SK-N-SH (cell line): ENCODE results near the gene KRTAP21-2. TPM values are rescaled to one million over a fixed set of nuclear protein-coding genes. Genes with fewer than 3 reads are reported as not detected.

ENCODE experiments used
- CTCF ChIA-PET: fragments of 300-600, 350-600 bp; formaldehyde crosslinking; extraction: SDS; loops from one replicate; lab custom pipeline; 2021; lab: Yijun Ruan, JAX
- POLR2A ChIA-PET: fragments of 350-600 bp; sonication (Branson Sonifier 250); formaldehyde crosslinking; extraction: SDS; loops from one replicate; lab custom pipeline; 2020; ENCODE audit warnings: antibody characterized with exemption, inconsistent platforms; lab: Yijun Ruan, JAX
- DNase-seq: peaks from one replicate; pipeline ENCODE4 v3.0.0; 2012
- H2AFZ ChIP-seq: fragments of 200-600 bp; sonication (generic); 2 replicates; pipeline ENCODE4 v1.8.1; 2016; ENCODE audit warnings: antibody characterized with exemption, mild to moderate bottlenecking, low read depth
- H3F3A ChIP-seq: fragments of 200-600 bp; sonication (generic); replicated peaks from 2 replicates; pipeline ENCODE3; 2016; ENCODE audit warnings: antibody characterized with exemption, mild to moderate bottlenecking; ENCODE audit not compliant: insufficient read depth
- H3K27ac ChIP-seq, 2 experiments: fragments of 200-500 bp in 1 of 2; fragments of 200-600 bp in 1 of 2; sonication (Bioruptor generic) in 1 of 2; sonication (generic), shearing (Covaris generic) in 1 of 2; 2 replicates each; pipeline versions ENCODE4 v1.5.1 to v1.6.1; 2014 to 2016; ENCODE audit warnings: low read depth in 2 of 2, inconsistent platforms in 1 of 2, low read length in 1 of 2, mild to moderate bottlenecking in 1 of 2, mixed read lengths in 1 of 2
- H3K27me3 ChIP-seq: fragments of 200-600 bp; sonication (generic), shearing (Covaris generic); 2 replicates; pipeline ENCODE4 v1.6.1; 2016; ENCODE audit warnings: mixed run types; ENCODE audit not compliant: insufficient read depth
- H3K36me3 ChIP-seq, 2 experiments: fragments of 200-500 bp in 1 of 2; fragments of 200-600 bp in 1 of 2; sonication (Bioruptor generic) in 1 of 2; sonication (generic) in 1 of 2; replicated peaks in 1 of 2; 2 replicates each; pipeline versions ENCODE3 to v1.5.1; 2014 to 2016; ENCODE audit warnings: low read length in 1 of 2, mild to moderate bottlenecking in 1 of 2; ENCODE audit not compliant: insufficient read depth in 2 of 2, control insufficient read depth in 1 of 2
- H3K4me1 ChIP-seq, 2 experiments: fragments of 200-500 bp in 1 of 2; fragments of 200-600 bp in 1 of 2; sonication (Bioruptor generic) in 1 of 2; sonication (generic), shearing (Covaris generic) in 1 of 2; 2 replicates each; pipeline versions ENCODE4 v1.5.1 to v1.6.1; 2014 to 2016; ENCODE audit warnings: low read depth in 1 of 2, low read length in 1 of 2, mixed run types in 1 of 2; ENCODE audit not compliant: insufficient read depth in 2 of 2, control insufficient read depth in 1 of 2
- H3K4me2 ChIP-seq: fragments of 200-600 bp; sonication (generic), shearing (Covaris generic); 2 replicates; pipeline ENCODE4 v1.6.1; 2017; ENCODE audit warnings: mixed run types
- H3K4me3 ChIP-seq, 2 experiments: fragments of 200-500 bp in 1 of 2; fragments of 200-600 bp in 1 of 2; sonication (Bioruptor generic) in 1 of 2; sonication (generic), shearing (Covaris generic) in 1 of 2; 2 replicates each; pipeline versions ENCODE4 v1.5.1 to v1.8.1; 2014 to 2016; ENCODE audit warnings: low read depth in 2 of 2, inconsistent platforms in 1 of 2, low read length in 1 of 2, mild to moderate bottlenecking in 1 of 2, mixed read lengths in 1 of 2, moderate library complexity in 1 of 2
- H3K79me2 ChIP-seq: fragments of 200-600 bp; sonication (generic); 2 replicates; pipeline ENCODE4 v1.8.1; 2017; ENCODE audit warnings: mild to moderate bottlenecking; ENCODE audit not compliant: insufficient read depth
- H3K9ac ChIP-seq: fragments of 200-600 bp; sonication (generic); 2 replicates; pipeline ENCODE4 v1.6.1; 2017; ENCODE audit warnings: mixed run types
- H3K9me2 ChIP-seq: fragments of 200-600 bp; sonication (generic); 2 replicates; pipeline ENCODE4 v1.6.1; 2017; ENCODE audit warnings: mixed run types
- H3K9me3 ChIP-seq: fragments of 200-600 bp; sonication (generic); 2 replicates; pipeline ENCODE4 v1.6.1; 2017; ENCODE audit warnings: mixed run types, mild to moderate bottlenecking, moderate library complexity
- H4K20me1 ChIP-seq: fragments of 200-600 bp; sonication (generic); 2 replicates; pipeline ENCODE4 v1.6.1; 2017; ENCODE audit warnings: mild to moderate bottlenecking, mixed run types; ENCODE audit not compliant: insufficient read depth
- CHD2 ChIP-seq: fragments of 150-350 bp; IDR thresholded peaks from 2 replicates; pipeline ENCODE4 v1.6.1; 2018; ENCODE audit warnings: low read length; ENCODE audit not compliant: partially characterized antibody
- EZH2phosphoT487 ChIP-seq: fragments of 200-600 bp; sonication (generic); IDR thresholded peaks from 2 replicates; pipeline ENCODE4 v1.6.1; 2017; ENCODE audit warnings: low read depth, mixed run types, mild to moderate bottlenecking, antibody characterized with exemption, moderate library complexity, borderline replicate concordance
- FOSL2 ChIP-seq: IDR thresholded peaks from 2 replicates; pipeline ENCODE4 v1.4.0; 2012; ENCODE audit warnings: low read depth, mild to moderate bottlenecking, moderate library complexity, borderline replicate concordance
- FOXM1 ChIP-seq: IDR thresholded peaks from 2 replicates; pipeline ENCODE4 v1.4.0; 2012; ENCODE audit warnings: low read depth, mild to moderate bottlenecking
- JUND ChIP-seq: IDR thresholded peaks from 2 replicates; pipeline ENCODE4 v1.4.0; 2012
- MXI1 ChIP-seq: IDR thresholded peaks from 2 replicates; pipeline ENCODE4 v1.6.1; 2012; ENCODE audit warnings: mild to moderate bottlenecking, low read depth, low read length, improper control_type of control experiment
- RFX5 ChIP-seq: IDR thresholded peaks from 2 replicates; pipeline ENCODE4 v1.6.1; 2012; ENCODE audit warnings: mild to moderate bottlenecking, improper control_type of control experiment, low read length
- SIN3A ChIP-seq: IDR thresholded peaks from 2 replicates; pipeline ENCODE4 v1.6.1; 2012; ENCODE audit warnings: low read depth, mild to moderate bottlenecking, low read length, moderate library complexity, borderline replicate concordance
- SMC3 ChIP-seq: IDR thresholded peaks from 2 replicates; pipeline ENCODE4 v1.6.1; 2012; ENCODE audit warnings: low read depth, low read length, improper control_type of control experiment
- TAF1 ChIP-seq: IDR thresholded peaks from 2 replicates; pipeline ENCODE4 v1.6.1; 2012; ENCODE audit warnings: low read depth, mild to moderate bottlenecking, low read length, moderate library complexity, borderline replicate concordance
- WGBS: methylation state at CpG from one replicate; pipeline ENCODE4 v1.1.6; 2017; ENCODE audit warnings: low lambda C conversion rate; 5-methylcytosine and 5-hydroxymethylcytosine counted together
- polyA plus RNA-seq, 3 experiments: library from polyadenylated mRNA; depleted of rRNA; stranded (reverse); fragments of >200 nt; gene quantifications; 2 replicates each; pipeline ENCODE4 v1.2.3, GENCODE V29; 2012
- TF ChIP-seq, protein P1 (sequence below): fragments of 150-350 bp; IDR thresholded peaks from 2 replicates; pipeline ENCODE4 v1.6.1; 2017; ENCODE audit warnings: antibody characterized with exemption, low read length, low read depth, borderline replicate concordance
- TF ChIP-seq, protein P2 (sequence below): IDR thresholded peaks from 2 replicates; pipeline ENCODE4 v1.4.0; 2012; ENCODE audit warnings: low read depth
- TF ChIP-seq, protein P3 (sequence below): fragments of 200-600 bp; sonication (generic); IDR thresholded peaks from 2 replicates; pipeline ENCODE4 v1.6.1; 2017; ENCODE audit warnings: antibody characterized with exemption, mild to moderate bottlenecking, moderate library complexity
- TF ChIP-seq, protein P4 (sequence below): IDR thresholded peaks from 2 replicates; pipeline ENCODE4; 2012

KRTAP21-2 gene
- polyA plus RNA-seq, 1 of the 3 experiments (the other 2 are of a cell fraction) = not detected

DNA sequence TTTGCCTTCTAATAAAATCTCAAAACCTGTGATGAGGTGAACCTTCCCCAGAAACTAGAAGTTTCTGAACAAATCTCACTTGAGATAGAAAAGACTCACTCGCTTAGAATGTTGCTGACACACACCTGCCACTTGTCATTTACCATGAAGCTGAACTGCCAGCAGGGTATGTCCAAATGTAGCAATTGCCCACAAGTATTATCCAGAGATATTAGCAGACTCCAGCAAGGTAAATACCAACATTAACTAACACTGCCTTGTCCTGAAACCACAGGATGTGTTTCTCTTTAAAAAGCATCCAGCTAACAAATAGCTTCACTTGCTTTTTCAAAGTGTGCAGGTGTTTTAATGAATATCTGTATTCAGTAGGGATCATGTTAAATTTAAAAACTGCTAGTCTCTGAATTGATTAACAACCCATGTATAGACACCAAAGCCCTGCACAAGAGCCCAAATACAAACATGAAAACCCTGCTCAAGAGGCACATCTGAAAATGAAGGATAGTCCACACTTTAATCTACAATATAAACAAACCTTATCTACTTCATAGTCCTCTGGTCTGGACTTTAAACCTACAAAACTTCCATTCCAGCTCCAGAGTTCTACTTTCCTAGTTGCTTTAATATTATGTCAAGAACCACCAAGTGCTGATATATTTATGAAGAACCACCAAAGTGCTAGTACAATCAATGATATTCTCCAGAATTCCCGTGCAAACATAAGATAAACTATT, 46.7 kb upstream of the KRTAP21-2 start:
- Histone ChIP-seq H4K20me1 (no peaks in the 10 kb centered on the region), H3K9ac (no peak overlapping the region), H3K36me3 (no peaks in the 10 kb centered on the region), H3K27me3 (peaks cover 8% of the 10 kb centered on the region; the same call in 1 of the 2 replicates), H3K79me2 (no peaks in the 10 kb centered on the region), H3K4me1 (no peaks in the 10 kb centered on the region), H3K9me3 (no peaks in the 10 kb centered on the region), H3K4me3 (no peak overlapping the region), H2AFZ (no peak overlapping the region), H3K9me2 (no peaks in the 10 kb centered on the region), H3K4me2 (no peak overlapping the region), H3K27ac (no peak overlapping the region), H3F3A (no peaks in the 10 kb centered on the region)
- ChIA-PET POLR2A (no interaction called here), CTCF (no interaction called here)
- 0% methylated on average over 2 of the region's 2 CpGs for WGBS
- DNase-seq = no peak
- TF ChIP-seq, protein P1, sequence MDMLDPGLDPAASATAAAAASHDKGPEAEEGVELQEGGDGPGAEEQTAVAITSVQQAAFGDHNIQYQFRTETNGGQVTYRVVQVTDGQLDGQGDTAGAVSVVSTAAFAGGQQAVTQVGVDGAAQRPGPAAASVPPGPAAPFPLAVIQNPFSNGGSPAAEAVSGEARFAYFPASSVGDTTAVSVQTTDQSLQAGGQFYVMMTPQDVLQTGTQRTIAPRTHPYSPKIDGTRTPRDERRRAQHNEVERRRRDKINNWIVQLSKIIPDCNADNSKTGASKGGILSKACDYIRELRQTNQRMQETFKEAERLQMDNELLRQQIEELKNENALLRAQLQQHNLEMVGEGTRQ = no peak
- TF ChIP-seq CHD2 (no peak), SMC3 (no peak)

DNA sequence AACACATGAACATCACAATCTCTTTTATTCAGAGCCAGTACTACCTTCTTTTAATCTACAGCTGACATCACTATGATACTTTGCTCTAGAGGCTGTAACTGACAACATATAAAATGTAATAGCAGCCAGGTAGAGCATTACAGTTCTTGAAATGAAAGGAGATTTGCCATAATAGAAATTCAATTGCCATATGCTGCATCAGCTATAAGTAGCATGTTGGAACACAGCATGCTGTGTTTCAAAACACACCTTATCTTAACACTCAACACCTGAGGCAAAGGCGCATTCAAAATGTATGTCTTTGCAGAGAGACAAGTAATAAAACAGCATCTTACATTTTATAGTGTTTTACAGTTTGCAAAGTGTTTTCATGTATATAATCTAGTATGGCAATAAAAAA, 32.2 kb upstream of the KRTAP21-2 start:
- Histone ChIP-seq H3K9me3 (no peaks in the 10 kb centered on the region), H3K79me2 (no peaks in the 10 kb centered on the region), H3K4me3 (no peak overlapping the region), H3K27me3 (peaks cover 20% of the 10 kb centered on the region; the same call in 1 of the 2 replicates), H4K20me1 (no peaks in the 10 kb centered on the region), H3K9me2 (no peaks in the 10 kb centered on the region), H3K4me1 (no peaks in the 10 kb centered on the region), H3K9ac (no peak overlapping the region), H3K36me3 (no peaks in the 10 kb centered on the region), H3K4me2 (no peak overlapping the region), H3F3A (no peaks in the 10 kb centered on the region), H3K27ac (no peak overlapping the region), H2AFZ (no peak overlapping the region)
- WGBS = 4% methylated on average over 1 of the region's 1 CpG
- ChIA-PET CTCF (no interaction called here), POLR2A (no interaction called here)
- DNase-seq = no peak
- TF ChIP-seq FOSL2 (no peak), JUND (no peak), MXI1 (no peak), FOXM1 (no peak), RFX5 (no peak), EZH2phosphoT487 (no peak), TAF1 (no peak), SIN3A (no peak)
- TF ChIP-seq, protein P2, sequence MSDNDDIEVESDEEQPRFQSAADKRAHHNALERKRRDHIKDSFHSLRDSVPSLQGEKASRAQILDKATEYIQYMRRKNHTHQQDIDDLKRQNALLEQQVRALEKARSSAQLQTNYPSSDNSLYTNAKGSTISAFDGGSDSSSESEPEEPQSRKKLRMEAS = no peak
- TF ChIP-seq, protein P3, sequence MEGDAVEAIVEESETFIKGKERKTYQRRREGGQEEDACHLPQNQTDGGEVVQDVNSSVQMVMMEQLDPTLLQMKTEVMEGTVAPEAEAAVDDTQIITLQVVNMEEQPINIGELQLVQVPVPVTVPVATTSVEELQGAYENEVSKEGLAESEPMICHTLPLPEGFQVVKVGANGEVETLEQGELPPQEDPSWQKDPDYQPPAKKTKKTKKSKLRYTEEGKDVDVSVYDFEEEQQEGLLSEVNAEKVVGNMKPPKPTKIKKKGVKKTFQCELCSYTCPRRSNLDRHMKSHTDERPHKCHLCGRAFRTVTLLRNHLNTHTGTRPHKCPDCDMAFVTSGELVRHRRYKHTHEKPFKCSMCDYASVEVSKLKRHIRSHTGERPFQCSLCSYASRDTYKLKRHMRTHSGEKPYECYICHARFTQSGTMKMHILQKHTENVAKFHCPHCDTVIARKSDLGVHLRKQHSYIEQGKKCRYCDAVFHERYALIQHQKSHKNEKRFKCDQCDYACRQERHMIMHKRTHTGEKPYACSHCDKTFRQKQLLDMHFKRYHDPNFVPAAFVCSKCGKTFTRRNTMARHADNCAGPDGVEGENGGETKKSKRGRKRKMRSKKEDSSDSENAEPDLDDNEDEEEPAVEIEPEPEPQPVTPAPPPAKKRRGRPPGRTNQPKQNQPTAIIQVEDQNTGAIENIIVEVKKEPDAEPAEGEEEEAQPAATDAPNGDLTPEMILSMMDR = no peak
- TF ChIP-seq, protein P4, sequence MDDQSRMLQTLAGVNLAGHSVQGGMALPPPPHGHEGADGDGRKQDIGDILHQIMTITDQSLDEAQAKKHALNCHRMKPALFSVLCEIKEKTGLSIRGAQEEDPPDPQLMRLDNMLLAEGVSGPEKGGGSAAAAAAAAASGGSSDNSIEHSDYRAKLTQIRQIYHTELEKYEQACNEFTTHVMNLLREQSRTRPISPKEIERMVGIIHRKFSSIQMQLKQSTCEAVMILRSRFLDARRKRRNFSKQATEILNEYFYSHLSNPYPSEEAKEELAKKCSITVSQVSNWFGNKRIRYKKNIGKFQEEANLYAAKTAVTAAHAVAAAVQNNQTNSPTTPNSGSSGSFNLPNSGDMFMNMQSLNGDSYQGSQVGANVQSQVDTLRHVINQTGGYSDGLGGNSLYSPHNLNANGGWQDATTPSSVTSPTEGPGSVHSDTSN = no peak
- TF ChIP-seq, protein P1 = no peak
